SK-N-SH (cell line): ENCODE measurements around the gene ADCY10.

Experiments
- EP300 ChIP-seq, 2 experiments: IDR thresholded peaks; 2 replicates each; pipeline versions ENCODE4 v1.4.0 to v1.6.1; 2012; ENCODE audit warnings: borderline replicate concordance in 1 of 2, low read depth in 1 of 2, low read length in 1 of 2
- EZH2phosphoT487 ChIP-seq: fragments of 200-600 bp; sonication (generic); IDR thresholded peaks from 2 replicates; pipeline ENCODE4 v1.6.1; 2017; ENCODE audit warnings: low read depth, mixed run types, mild to moderate bottlenecking, antibody characterized with exemption, moderate library complexity, borderline replicate concordance
- FOXM1 ChIP-seq: IDR thresholded peaks from 2 replicates; pipeline ENCODE4 v1.4.0; 2012; ENCODE audit warnings: low read depth, mild to moderate bottlenecking
- GABPA ChIP-seq: IDR thresholded peaks from 2 replicates; pipeline ENCODE4 v1.4.0; 2012; ENCODE audit warnings: low read depth, mild to moderate bottlenecking
- GATA2 ChIP-seq: sonication (generic); formaldehyde crosslinking; IDR thresholded peaks from 2 replicates; pipeline ENCODE4 v1.5.0; 2020; ENCODE audit warnings: mild to moderate bottlenecking, missing genetic modification reagents
- MXI1 ChIP-seq: IDR thresholded peaks from 2 replicates; pipeline ENCODE4 v1.6.1; 2012; ENCODE audit warnings: mild to moderate bottlenecking, low read depth, low read length, improper control_type of control experiment
- RAD21 ChIP-seq: IDR thresholded peaks from 2 replicates; pipeline ENCODE4 v1.6.1; 2012; ENCODE audit warnings: mild to moderate bottlenecking, low read length
- TF ChIP-seq, protein P1 (sequence below): IDR thresholded peaks from 2 replicates; pipeline ENCODE4; 2012
- TF ChIP-seq, protein P2 (sequence below): fragments of 200-600 bp; sonication (generic); IDR thresholded peaks from 2 replicates; pipeline ENCODE4 v1.6.1; 2017; ENCODE audit warnings: antibody characterized with exemption, mild to moderate bottlenecking, moderate library complexity
- TF ChIP-seq, protein P3 (sequence below): IDR thresholded peaks from 2 replicates; pipeline ENCODE4 v1.6.1; 2012; ENCODE audit warnings: mild to moderate bottlenecking, low read depth, low read length, moderate library complexity

DNA sequence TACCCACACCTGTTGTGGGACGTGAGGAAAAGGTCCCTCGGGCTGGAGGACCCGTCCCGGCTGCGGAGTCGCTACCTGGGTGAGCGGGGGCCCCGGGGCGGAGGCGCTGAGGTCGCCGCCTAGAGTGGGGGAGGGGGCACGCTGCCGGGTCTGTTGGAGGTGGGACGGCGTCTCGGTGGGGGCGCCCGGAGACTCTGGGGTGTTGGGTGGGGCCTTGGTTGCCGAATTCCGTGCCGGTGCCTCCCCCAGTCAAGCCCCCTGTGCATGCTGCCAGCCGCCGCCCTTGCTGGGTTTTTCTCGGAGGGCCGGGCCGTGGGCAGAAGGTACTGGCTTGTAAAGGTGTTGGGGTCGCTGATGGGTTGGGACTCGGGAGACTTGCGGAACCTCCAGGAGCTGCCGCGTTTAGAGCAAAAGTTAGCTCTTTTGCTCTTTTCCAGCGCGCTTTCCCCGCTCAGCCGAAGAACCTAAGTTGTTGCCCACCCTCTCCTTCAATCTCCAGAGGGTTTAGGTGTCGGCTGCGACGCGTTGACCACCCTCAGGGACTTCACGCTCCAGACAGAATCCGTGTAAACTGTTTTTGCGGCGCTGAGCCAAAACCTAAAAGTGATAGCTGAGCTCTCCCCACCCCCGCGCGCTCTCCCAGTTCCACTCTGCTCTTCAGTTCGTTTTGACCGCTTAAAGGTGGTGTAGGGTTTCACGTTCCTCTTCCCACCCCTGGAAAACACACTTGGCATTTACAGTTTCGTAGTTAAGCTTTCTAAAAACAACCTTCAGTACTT, 23.2 kb upstream of the ADCY10 start, which contains the start of gene MPC2:
- TF ChIP-seq, protein P1, sequence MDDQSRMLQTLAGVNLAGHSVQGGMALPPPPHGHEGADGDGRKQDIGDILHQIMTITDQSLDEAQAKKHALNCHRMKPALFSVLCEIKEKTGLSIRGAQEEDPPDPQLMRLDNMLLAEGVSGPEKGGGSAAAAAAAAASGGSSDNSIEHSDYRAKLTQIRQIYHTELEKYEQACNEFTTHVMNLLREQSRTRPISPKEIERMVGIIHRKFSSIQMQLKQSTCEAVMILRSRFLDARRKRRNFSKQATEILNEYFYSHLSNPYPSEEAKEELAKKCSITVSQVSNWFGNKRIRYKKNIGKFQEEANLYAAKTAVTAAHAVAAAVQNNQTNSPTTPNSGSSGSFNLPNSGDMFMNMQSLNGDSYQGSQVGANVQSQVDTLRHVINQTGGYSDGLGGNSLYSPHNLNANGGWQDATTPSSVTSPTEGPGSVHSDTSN, result no peak
- TF ChIP-seq, protein P2, sequence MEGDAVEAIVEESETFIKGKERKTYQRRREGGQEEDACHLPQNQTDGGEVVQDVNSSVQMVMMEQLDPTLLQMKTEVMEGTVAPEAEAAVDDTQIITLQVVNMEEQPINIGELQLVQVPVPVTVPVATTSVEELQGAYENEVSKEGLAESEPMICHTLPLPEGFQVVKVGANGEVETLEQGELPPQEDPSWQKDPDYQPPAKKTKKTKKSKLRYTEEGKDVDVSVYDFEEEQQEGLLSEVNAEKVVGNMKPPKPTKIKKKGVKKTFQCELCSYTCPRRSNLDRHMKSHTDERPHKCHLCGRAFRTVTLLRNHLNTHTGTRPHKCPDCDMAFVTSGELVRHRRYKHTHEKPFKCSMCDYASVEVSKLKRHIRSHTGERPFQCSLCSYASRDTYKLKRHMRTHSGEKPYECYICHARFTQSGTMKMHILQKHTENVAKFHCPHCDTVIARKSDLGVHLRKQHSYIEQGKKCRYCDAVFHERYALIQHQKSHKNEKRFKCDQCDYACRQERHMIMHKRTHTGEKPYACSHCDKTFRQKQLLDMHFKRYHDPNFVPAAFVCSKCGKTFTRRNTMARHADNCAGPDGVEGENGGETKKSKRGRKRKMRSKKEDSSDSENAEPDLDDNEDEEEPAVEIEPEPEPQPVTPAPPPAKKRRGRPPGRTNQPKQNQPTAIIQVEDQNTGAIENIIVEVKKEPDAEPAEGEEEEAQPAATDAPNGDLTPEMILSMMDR, result no peak
- TF ChIP-seq EP300 (IDR thresholded peaks at IDR 0.05; ENCODE audit: borderline replicate concordance in 1 of 2, low read depth in 1 of 2, low read length in 1 of 2), result no peak
- TF ChIP-seq GATA2, result no peak
- no peak for TF ChIP-seq EZH2phosphoT487
- TF ChIP-seq GABPA, result no peak
- peak; percentile 45 for TF ChIP-seq MXI1
- 0 out of 2 replicates have a peak, but pooled peaks have one; percentile 7 for TF ChIP-seq RAD21
- TF ChIP-seq, protein P3, sequence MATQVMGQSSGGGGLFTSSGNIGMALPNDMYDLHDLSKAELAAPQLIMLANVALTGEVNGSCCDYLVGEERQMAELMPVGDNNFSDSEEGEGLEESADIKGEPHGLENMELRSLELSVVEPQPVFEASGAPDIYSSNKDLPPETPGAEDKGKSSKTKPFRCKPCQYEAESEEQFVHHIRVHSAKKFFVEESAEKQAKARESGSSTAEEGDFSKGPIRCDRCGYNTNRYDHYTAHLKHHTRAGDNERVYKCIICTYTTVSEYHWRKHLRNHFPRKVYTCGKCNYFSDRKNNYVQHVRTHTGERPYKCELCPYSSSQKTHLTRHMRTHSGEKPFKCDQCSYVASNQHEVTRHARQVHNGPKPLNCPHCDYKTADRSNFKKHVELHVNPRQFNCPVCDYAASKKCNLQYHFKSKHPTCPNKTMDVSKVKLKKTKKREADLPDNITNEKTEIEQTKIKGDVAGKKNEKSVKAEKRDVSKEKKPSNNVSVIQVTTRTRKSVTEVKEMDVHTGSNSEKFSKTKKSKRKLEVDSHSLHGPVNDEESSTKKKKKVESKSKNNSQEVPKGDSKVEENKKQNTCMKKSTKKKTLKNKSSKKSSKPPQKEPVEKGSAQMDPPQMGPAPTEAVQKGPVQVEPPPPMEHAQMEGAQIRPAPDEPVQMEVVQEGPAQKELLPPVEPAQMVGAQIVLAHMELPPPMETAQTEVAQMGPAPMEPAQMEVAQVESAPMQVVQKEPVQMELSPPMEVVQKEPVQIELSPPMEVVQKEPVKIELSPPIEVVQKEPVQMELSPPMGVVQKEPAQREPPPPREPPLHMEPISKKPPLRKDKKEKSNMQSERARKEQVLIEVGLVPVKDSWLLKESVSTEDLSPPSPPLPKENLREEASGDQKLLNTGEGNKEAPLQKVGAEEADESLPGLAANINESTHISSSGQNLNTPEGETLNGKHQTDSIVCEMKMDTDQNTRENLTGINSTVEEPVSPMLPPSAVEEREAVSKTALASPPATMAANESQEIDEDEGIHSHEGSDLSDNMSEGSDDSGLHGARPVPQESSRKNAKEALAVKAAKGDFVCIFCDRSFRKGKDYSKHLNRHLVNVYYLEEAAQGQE, result 0 out of 2 replicates have a peak, but pooled peaks have one; percentile 22
- TF ChIP-seq FOXM1, result no peak
